Left ventricle myocardium inferior (tissue), 1 donor: Measurements from ENCODE around the gene IDS. TPM values are rescaled to one million over a fixed set of nuclear protein-coding genes. Genes with fewer than 3 reads are reported as not detected.
A peak's percentile ranks its signal among the peaks of the same experiment; 100 is the strongest.

ENCODE experiments used
- DNase-seq: peaks from one replicate; pipeline ENCODE4 v3.0.0-alpha.2; 2020
- H3K27ac ChIP-seq: fragments of 200-600 bp; replicated peaks from 2 replicates; pipeline ENCODE4 v1.8.0; 2021
- H3K27me3 ChIP-seq: fragments of 200-600 bp; 2 replicates; pipeline ENCODE4 v1.8.0; 2021; ENCODE audit warnings: low read depth
- H3K36me3 ChIP-seq: fragments of 200-600 bp; 2 replicates; pipeline ENCODE4 v1.8.0; 2021
- H3K4me1 ChIP-seq: fragments of 200-600 bp; 2 replicates; pipeline ENCODE4 v1.8.0; 2021
- H3K4me3 ChIP-seq: fragments of 200-600 bp; 2 replicates; pipeline ENCODE4 v1.8.0; 2021; ENCODE audit warnings: mild to moderate bottlenecking, moderate library complexity
- H3K9me3 ChIP-seq: fragments of 200-600 bp; replicated peaks from 2 replicates; pipeline ENCODE4 v1.8.0; 2021
- intact Hi-C: fragments of 100-400 bp; cut with micrococcal nuclease; formaldehyde crosslinking; loops from one replicate; pipeline ENCODE4 v1.11.0; 2022
- total RNA-seq: library from RNA; stranded (reverse); fragmentation: NEBNext Ultra II Directional; extraction: Animal tissue kit (Norgen Biotek cat#: 25700); gene quantifications from one replicate; pipeline ENCODE4 v1.2.1, GENCODE V29; 2021
- TF ChIP-seq, protein P1 (sequence below): fragments of 200-600 bp; IDR thresholded peaks from 2 replicates; pipeline ENCODE4 v1.8.0; 2021; ENCODE audit warnings: antibody characterized with exemption, mild to moderate bottlenecking, borderline replicate concordance
- donor health status: DM: no; HTN: yes; CAD: no; lungs with severe emphysema.

Gene IDS
- total RNA-seq, 1 donor from 2014 or later: 86.3 TPM

DNA sequence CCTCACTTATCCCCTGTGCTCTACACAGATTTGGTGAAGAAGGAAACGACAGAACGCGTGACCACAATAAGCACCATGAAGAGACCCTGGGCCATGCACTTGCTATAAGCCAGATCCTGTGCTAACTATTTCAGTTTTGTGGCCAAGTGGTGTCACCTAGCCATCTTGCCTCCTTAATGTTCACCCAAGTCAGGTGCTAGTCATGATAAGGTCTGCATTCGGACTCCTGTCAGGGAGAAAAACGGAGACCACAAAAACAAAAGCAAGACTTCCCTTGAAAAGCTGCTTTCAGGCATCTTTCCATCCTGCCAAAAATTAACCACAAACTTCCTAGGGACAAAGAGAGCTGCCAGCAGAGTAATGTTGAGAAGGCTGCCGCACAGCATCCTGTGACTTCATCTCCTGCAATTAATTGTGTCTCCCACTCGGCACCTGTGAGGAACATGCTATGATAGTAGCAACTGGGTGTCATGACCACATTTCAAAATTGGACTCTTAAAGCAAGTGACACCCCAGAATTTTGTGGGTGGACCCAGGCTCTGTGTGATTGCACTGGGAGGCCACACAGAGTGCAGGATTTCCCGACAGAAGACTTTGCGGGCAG lies 8.8 kb upstream of the IDS start:
- H3K4me1 ChIP-seq: peaks cover 3% of the 10 kb centered on the region
- no peak overlapping the region for H3K27ac ChIP-seq
- intact Hi-C loops: no loop called here
- TF ChIP-seq, protein P1, sequence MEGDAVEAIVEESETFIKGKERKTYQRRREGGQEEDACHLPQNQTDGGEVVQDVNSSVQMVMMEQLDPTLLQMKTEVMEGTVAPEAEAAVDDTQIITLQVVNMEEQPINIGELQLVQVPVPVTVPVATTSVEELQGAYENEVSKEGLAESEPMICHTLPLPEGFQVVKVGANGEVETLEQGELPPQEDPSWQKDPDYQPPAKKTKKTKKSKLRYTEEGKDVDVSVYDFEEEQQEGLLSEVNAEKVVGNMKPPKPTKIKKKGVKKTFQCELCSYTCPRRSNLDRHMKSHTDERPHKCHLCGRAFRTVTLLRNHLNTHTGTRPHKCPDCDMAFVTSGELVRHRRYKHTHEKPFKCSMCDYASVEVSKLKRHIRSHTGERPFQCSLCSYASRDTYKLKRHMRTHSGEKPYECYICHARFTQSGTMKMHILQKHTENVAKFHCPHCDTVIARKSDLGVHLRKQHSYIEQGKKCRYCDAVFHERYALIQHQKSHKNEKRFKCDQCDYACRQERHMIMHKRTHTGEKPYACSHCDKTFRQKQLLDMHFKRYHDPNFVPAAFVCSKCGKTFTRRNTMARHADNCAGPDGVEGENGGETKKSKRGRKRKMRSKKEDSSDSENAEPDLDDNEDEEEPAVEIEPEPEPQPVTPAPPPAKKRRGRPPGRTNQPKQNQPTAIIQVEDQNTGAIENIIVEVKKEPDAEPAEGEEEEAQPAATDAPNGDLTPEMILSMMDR: no peak
- H3K36me3 ChIP-seq: no peaks in the 10 kb centered on the region
- H3K4me3 ChIP-seq: no peak overlapping the region
- no peaks in the 10 kb centered on the region for H3K9me3 ChIP-seq
- H3K27me3 ChIP-seq: no peaks in the 10 kb centered on the region
- DNase-seq: no peak

DNA sequence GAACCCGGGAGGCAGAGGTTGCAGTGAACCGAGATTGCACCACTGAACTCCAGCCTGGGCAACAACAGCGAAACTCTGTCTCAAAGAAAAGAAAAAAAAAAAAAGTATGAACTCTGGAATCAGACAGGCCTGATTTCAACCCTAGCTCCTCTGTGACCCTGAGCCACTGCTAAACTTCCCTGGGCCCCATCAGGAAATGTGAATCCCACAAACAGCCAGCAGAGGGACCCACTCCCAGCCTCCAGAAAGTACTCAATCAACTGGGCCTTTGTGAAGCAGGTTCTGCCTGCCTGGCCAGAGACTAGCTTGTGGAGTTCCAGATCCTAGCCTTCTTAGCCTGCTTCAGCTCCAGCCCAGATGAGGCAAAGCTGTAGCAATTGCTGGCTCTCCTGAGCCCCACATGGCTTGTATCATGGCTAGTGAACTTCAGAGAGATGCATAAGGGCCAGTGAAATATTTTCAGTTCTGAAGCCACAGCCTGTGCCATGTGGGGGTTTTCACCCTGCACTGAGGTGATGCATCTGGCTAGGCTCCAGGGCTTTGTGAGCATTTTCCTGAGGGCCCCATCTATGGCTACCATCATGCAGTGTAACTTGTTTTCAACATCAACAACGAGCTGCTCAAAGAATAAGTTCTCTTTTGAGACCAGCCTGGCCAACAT lies 7.2 kb upstream of the IDS start:
- TF ChIP-seq, protein P1: peak; percentile 68
- intact Hi-C loops: no loop called here

DNA sequence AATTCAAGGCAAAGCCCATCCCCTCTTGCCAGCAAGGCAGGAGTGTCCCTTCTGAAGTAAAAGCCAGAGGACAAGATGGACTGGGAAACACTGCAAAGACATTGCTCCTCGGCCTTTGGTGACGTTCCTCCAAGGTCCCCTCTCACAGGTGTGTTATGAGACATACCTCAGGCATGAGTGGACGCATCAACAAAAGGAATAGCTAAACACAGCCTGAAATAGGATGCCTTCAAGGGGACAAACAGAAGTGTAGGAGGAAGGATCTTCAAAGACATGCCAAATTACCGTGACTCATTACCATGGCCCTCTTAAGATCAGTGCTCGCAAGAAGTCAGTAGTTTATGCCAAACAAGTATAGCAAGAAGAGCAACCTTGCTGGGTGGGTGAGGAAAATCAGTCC lies 6.0 kb upstream of the IDS start:
- no peak for DNase-seq
- H3K9me3 ChIP-seq: no peaks in the 10 kb centered on the region
- no peaks in the 10 kb centered on the region for H3K27me3 ChIP-seq
- intact Hi-C loops: no loop called here
- H3K4me3 ChIP-seq: no peak overlapping the region
- H3K27ac ChIP-seq: no peak overlapping the region
- H3K4me1 ChIP-seq: peaks cover 3% of the 10 kb centered on the region
- TF ChIP-seq, protein P1: no peak
- H3K36me3 ChIP-seq: no peaks in the 10 kb centered on the region

More for the DNA sequence above, 7.2 kb upstream of the IDS start:
- Histone ChIP-seq H3K27ac (no peak overlapping the region), H3K9me3 (no peaks in the 10 kb centered on the region), H3K36me3 (no peaks in the 10 kb centered on the region), H3K27me3 (no peaks in the 10 kb centered on the region), H3K4me1 (peaks cover 3% of the 10 kb centered on the region), H3K4me3 (no peak overlapping the region)
- DNase-seq: peak; percentile 35

DNA sequence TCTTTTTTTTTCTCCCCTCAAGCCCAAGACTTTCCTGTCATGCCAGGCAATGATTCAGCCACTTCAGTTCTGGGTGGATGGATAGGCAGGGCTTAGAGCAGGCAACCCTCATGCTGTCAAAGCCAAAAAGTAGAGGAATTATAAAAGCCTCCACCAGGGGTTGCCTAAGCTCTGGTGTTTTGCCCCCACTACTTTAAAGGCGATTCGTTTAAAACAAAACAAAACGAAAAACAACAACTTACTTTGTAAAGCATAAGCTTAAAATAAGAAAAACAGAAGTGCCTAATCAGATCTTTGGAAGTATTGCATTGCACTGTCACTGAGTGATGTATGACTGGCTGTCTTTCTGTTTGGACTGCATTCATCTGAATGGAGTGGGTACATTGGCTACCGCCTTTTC lies 5.3 kb upstream of the IDS start:
- TF ChIP-seq, protein P1: no peak
- Histone ChIP-seq H3K4me1 (peaks cover 3% of the 10 kb centered on the region), H3K4me3 (no peak overlapping the region), H3K36me3 (no peaks in the 10 kb centered on the region), H3K27ac (no peak overlapping the region), H3K9me3 (no peaks in the 10 kb centered on the region), H3K27me3 (no peaks in the 10 kb centered on the region)
- intact Hi-C loops: no loop called here
- DNase-seq: no peak

DNA sequence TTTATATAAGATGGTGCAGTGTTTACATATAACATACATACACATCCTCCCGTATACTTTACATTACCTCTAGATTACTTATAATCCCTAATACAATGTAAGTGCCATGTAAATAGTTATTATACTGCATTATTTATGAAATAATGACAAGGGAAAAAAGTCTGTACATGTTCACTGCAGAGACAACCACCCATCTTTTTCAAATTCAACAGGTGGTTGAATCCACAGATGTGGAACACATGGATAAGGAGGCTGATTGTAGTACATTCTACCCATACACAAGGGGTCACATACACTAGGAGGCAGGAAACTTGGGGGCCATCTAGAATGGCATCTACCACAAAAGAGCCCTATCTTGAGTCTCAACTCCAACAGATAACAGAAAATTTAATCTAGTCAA lies 3.4 kb upstream of the IDS start:
- no peak for DNase-seq
- no peaks in the 10 kb centered on the region for H3K36me3 ChIP-seq
- no peaks in the 10 kb centered on the region for H3K9me3 ChIP-seq
- no peaks in the 10 kb centered on the region for H3K27me3 ChIP-seq
- TF ChIP-seq, protein P1: no peak
- intact Hi-C loops: no loop called here
- peaks cover 8% of the 10 kb centered on the region for H3K4me1 ChIP-seq
- no peak overlapping the region for H3K4me3 ChIP-seq
- H3K27ac ChIP-seq: no peak overlapping the region
